ENCODE measurements around the gene GHR. TPM values are rescaled to one million over a fixed set of nuclear protein-coding genes. Genes with fewer than 3 reads are reported as not detected.
A peak's percentile ranks its signal among the peaks of the same experiment; 100 is the strongest.

The GHR gene
- total RNA-seq, 1 experiment from 2014 or later: 2.2 TPM

- H3K9me3 ChIP-seq (ENCODE audit: low read length): no peaks in the 10 kb centered on the region
- H3K27me3 ChIP-seq (ENCODE audit: low read length): no peaks in the 10 kb centered on the region
- intact Hi-C loops (cut with micrococcal nuclease): no loop called here
- no TSS peak for BruUV-seq (replicated peaks)
- ATAC-seq: peak; percentile 87
- ChIA-PET POLR2A (ENCODE audit: unreplicated experiment) (interaction anchor here (0.6 kb wide), 1 partner anchor 1132 kb away, joined by 3 read pairs; no protein-coding TSS in a partner anchor), CTCF (interaction anchor here (0.6 kb wide), 1 partner anchor 46 kb away, joined by 3 read pairs; no protein-coding TSS in a partner anchor)
- H3K9ac ChIP-seq (ENCODE audit: low read length): peak overlapping the region; percentile 40
- no peaks in the 10 kb centered on the region for H3K9me2 ChIP-seq (replicated peaks; ENCODE audit: low read length)
- H3K4me3 ChIP-seq (ENCODE audit: low read length): no peak overlapping the region
- H3K4me1 ChIP-seq (ENCODE audit: insufficient read depth, low read length): peaks cover 30% of the 10 kb centered on the region
- H3K27ac ChIP-seq (ENCODE audit: low read length): peak overlapping the region; percentile 86
- H4K20me1 ChIP-seq (ENCODE audit: low read length): no peaks in the 10 kb centered on the region
- peak; percentile 86 for DNase-seq
- H3K36me3 ChIP-seq (ENCODE audit: low read depth, low read length): no peaks in the 10 kb centered on the region
- H2AFZ ChIP-seq (ENCODE audit: low read length): peak overlapping the region; percentile 32; the same call in 1 of the 2 replicates
- H3K79me2 ChIP-seq (ENCODE audit: low read length): no peaks in the 10 kb centered on the region
- peaks cover 7% of the 10 kb centered on the region for H3F3A ChIP-seq (ENCODE audit: low read length, unreplicated experiment)
- TF ChIP-seq EZH2phosphoT487 (IDR thresholded peaks at IDR 0.05; ENCODE audit: borderline replicate concordance, low read length): no peak
- no peak for TF ChIP-seq EZH2 (IDR thresholded peaks at IDR 0.05; ENCODE audit: low read length, unreplicated experiment)
- no peak for TF ChIP-seq CTCF (conservative IDR thresholded peaks at IDR 0.05; ENCODE audit: low read depth, low read length)
- peak overlapping the region; percentile 48 for H3K4me2 ChIP-seq (ENCODE audit: low read length)
These were observed 218.2 kb downstream of the GHR start for GRCh38 chr5:42641336-42642005.

GRCh38 chr5:42642006-42642405, 218.8 kb downstream of the GHR start:
- ATAC-seq (no peak), DNase-seq (no peak)
- ChIA-PET CTCF (no interaction called here), POLR2A (ENCODE audit: unreplicated experiment) (no interaction called here)
- BruUV-seq (replicated peaks): no TSS peak
- no peaks in the 10 kb centered on the region for H3K9me2 ChIP-seq (replicated peaks; ENCODE audit: low read length)
- peak overlapping the region; percentile 40; the same call in 1 of the 2 replicates for H3K9ac ChIP-seq (ENCODE audit: low read length)
- intact Hi-C loops (cut with micrococcal nuclease): no loop called here
- TF ChIP-seq CTCF (conservative IDR thresholded peaks at IDR 0.05; ENCODE audit: low read depth, low read length): no peak
- TF ChIP-seq EZH2phosphoT487 (IDR thresholded peaks at IDR 0.05; ENCODE audit: borderline replicate concordance, low read length): no peak
- TF ChIP-seq EZH2 (IDR thresholded peaks at IDR 0.05; ENCODE audit: low read length, unreplicated experiment): no peak
- H3K36me3 ChIP-seq (ENCODE audit: low read depth, low read length): no peaks in the 10 kb centered on the region
- peak overlapping the region; percentile 86 for H3K27ac ChIP-seq (ENCODE audit: low read length)
- H3K4me2 ChIP-seq (ENCODE audit: low read length): peak overlapping the region; percentile 48
- no peak overlapping the region for H3K4me3 ChIP-seq (ENCODE audit: low read length)
- H2AFZ ChIP-seq (ENCODE audit: low read length): no peak overlapping the region
- no peaks in the 10 kb centered on the region for H3K79me2 ChIP-seq (ENCODE audit: low read length)
- H3K27me3 ChIP-seq (ENCODE audit: low read length): no peaks in the 10 kb centered on the region
- no peaks in the 10 kb centered on the region for H3K9me3 ChIP-seq (ENCODE audit: low read length)
- no peaks in the 10 kb centered on the region for H4K20me1 ChIP-seq (ENCODE audit: low read length)
- peaks cover 7% of the 10 kb centered on the region for H3F3A ChIP-seq (ENCODE audit: low read length, unreplicated experiment)
- H3K4me1 ChIP-seq (ENCODE audit: insufficient read depth, low read length): peaks cover 25% of the 10 kb centered on the region

DNA sequence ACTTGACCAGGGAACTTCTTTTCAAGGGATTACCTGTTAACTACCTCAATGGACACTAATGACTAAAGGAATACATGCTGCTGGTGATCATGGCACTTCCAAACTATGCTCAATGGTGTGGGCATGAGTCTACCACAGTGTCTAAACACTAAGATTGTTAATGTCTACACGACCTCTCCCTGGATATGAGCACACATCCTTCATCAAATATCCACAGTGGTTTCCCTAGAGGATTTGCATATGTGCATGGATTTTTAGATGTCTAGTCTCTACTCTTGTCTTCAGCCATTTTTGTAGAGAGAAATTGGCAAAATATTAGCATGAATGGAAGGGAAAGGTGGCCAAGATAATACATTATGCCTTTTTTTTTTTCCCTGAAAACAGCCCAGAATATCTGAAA, 220.1 kb downstream of the GHR start:
- Histone ChIP-seq H3K4me2 (ENCODE audit: low read length) (no peak overlapping the region), H3F3A (ENCODE audit: low read length, unreplicated experiment) (peaks cover 7% of the 10 kb centered on the region), H3K9me2 (replicated peaks; ENCODE audit: low read length) (no peaks in the 10 kb centered on the region), H3K27ac (ENCODE audit: low read length) (no peak overlapping the region), H3K36me3 (ENCODE audit: low read depth, low read length) (no peaks in the 10 kb centered on the region), H3K9ac (ENCODE audit: low read length) (no peak overlapping the region), H3K4me1 (ENCODE audit: insufficient read depth, low read length) (peaks cover 24% of the 10 kb centered on the region), H2AFZ (ENCODE audit: low read length) (no peak overlapping the region), H3K4me3 (ENCODE audit: low read length) (no peak overlapping the region), H3K27me3 (ENCODE audit: low read length) (no peaks in the 10 kb centered on the region), H3K9me3 (ENCODE audit: low read length) (no peaks in the 10 kb centered on the region), H4K20me1 (ENCODE audit: low read length) (no peaks in the 10 kb centered on the region), H3K79me2 (ENCODE audit: low read length) (no peaks in the 10 kb centered on the region)
- ATAC-seq: no peak
- BruUV-seq (replicated peaks): no TSS peak
- TF ChIP-seq EZH2phosphoT487 (IDR thresholded peaks at IDR 0.05; ENCODE audit: borderline replicate concordance, low read length) (no peak), CTCF (conservative IDR thresholded peaks at IDR 0.05; ENCODE audit: low read depth, low read length) (no peak), EZH2 (IDR thresholded peaks at IDR 0.05; ENCODE audit: low read length, unreplicated experiment) (no peak)
- ChIA-PET POLR2A (ENCODE audit: unreplicated experiment) (no interaction called here), CTCF (no interaction called here)
- DNase-seq: no peak
- intact Hi-C loops (cut with micrococcal nuclease): no loop called here

Data from PC-3 (cell line).